HepG2 (cell line): ENCODE measurements around the gene PGC. TPM values are rescaled to one million over a fixed set of nuclear protein-coding genes. Genes with fewer than 3 reads are reported as not detected.

ENCODE experiments used
- BRD4 ChIP-seq: sonication (generic); formaldehyde crosslinking; IDR thresholded peaks from 2 replicates; pipeline ENCODE4 v1.4.0; 2020; ENCODE audit warnings: missing genetic modification reagents
- CBX2 ChIP-seq, 2 experiments: fragments of 200-600 bp in 1 of 2; sonication (generic); formaldehyde crosslinking in 1 of 2; IDR thresholded peaks; 2 replicates each; pipeline versions ENCODE4 v1.7.0 to v1.8.1; 2018 to 2022; ENCODE audit warnings: low read depth in 2 of 2, low read length in 1 of 2, mild to moderate bottlenecking in 1 of 2, missing genetic modification reagents in 1 of 2
- DNMT1 ChIP-seq: sonication (generic); formaldehyde crosslinking; IDR thresholded peaks from 2 replicates; pipeline ENCODE4 v1.5.1; 2020; ENCODE audit warnings: mild to moderate bottlenecking, missing genetic modification reagents
- GLMP ChIP-seq: sonication (generic); formaldehyde crosslinking; IDR thresholded peaks from 2 replicates; pipeline ENCODE4 v1.9.0; 2021; ENCODE audit warnings: missing genetic modification reagents, mild to moderate bottlenecking, borderline replicate concordance
- HCFC1 ChIP-seq: fragments of 150-350 bp; IDR thresholded peaks from 2 replicates; pipeline ENCODE4 v1.6.1; 2014; ENCODE audit warnings: low read depth, low read length
- IKZF1 ChIP-seq: fragments of 450-650 bp; IDR thresholded peaks from 2 replicates; pipeline ENCODE4 v1.7.1; 2016
- NCOA1 ChIP-seq: sonication (generic); formaldehyde crosslinking; IDR thresholded peaks from 2 replicates; pipeline ENCODE4 v1.9.0; 2021; ENCODE audit warnings: missing genetic modification reagents
- NFYB ChIP-seq: sonication (generic); formaldehyde crosslinking; IDR thresholded peaks from 2 replicates; pipeline ENCODE4 v1.4.0; 2020; ENCODE audit warnings: missing genetic modification reagents
- NONO ChIP-seq, 2 experiments: fragments of 450-650 bp in 1 of 2; sonication (generic) in 1 of 2; formaldehyde crosslinking in 1 of 2; IDR thresholded peaks in 1 of 2; conservative IDR thresholded peaks in 1 of 2; 2 replicates each; pipeline versions ENCODE4 v1.6.1 to v1.8.0; 2017 to 2022; ENCODE audit warnings: mild to moderate bottlenecking in 1 of 2, missing genetic modification reagents in 1 of 2, moderate library complexity in 1 of 2
- PLRG1 ChIP-seq: fragments of 450-650 bp; conservative IDR thresholded peaks from 2 replicates; pipeline ENCODE4 v1.6.1; 2016
- RARG ChIP-seq: sonication (generic); formaldehyde crosslinking; IDR thresholded peaks from 2 replicates; pipeline ENCODE4 v1.4.0; 2020; ENCODE audit warnings: low read depth, mild to moderate bottlenecking, missing genetic modification reagents
- REPIN1 ChIP-seq: sonication (generic); formaldehyde crosslinking; IDR thresholded peaks from 2 replicates; pipeline ENCODE4 v1.8.0; 2022; ENCODE audit warnings: missing genetic modification reagents, low read depth, mild to moderate bottlenecking, borderline replicate concordance
- RFX1 ChIP-seq: fragments of 450-650 bp; IDR thresholded peaks from 2 replicates; pipeline ENCODE4 v1.6.1; 2017
- SKIL ChIP-seq: sonication (generic); formaldehyde crosslinking; IDR thresholded peaks from 2 replicates; pipeline ENCODE4 v1.8.0; 2022; ENCODE audit warnings: missing genetic modification reagents, mild to moderate bottlenecking, moderate library complexity, borderline replicate concordance
- ZBTB7A ChIP-seq: sonication (generic); formaldehyde crosslinking; IDR thresholded peaks from 2 replicates; pipeline ENCODE4 v1.8.0; 2022; ENCODE audit warnings: mild to moderate bottlenecking, missing genetic modification reagents
- ZBTB8A ChIP-seq: sonication (generic); formaldehyde crosslinking; IDR thresholded peaks from 2 replicates; pipeline ENCODE4 v1.4.0; 2020; ENCODE audit warnings: mild to moderate bottlenecking, low read depth, missing genetic modification reagents, borderline replicate concordance
- ZFAT ChIP-seq: sonication (generic); formaldehyde crosslinking; conservative IDR thresholded peaks from 2 replicates; pipeline ENCODE4 v1.8.1; 2023; ENCODE audit warnings: missing genetic modification reagents, inconsistent platforms
- ZNF431 ChIP-seq: sonication (generic); formaldehyde crosslinking; IDR thresholded peaks from 2 replicates; pipeline ENCODE4 v1.9.0; 2022; ENCODE audit warnings: missing genetic modification reagents, low read depth, mild to moderate bottlenecking, borderline replicate concordance
- ZNF572 ChIP-seq: sonication (generic); formaldehyde crosslinking; IDR thresholded peaks from 2 replicates; pipeline ENCODE4 v1.5.1; 2020; ENCODE audit warnings: mild to moderate bottlenecking, missing genetic modification reagents
- polyA plus RNA-seq, 8 experiments: library from polyadenylated mRNA; depleted of rRNA in 3 of 8; stranded (reverse) in 7 of 8; unstranded in 1 of 8; fragments of >200 nt; fragmentation: Illumina TruSeq in 4 of 8; extraction: Trizol in 4 of 8; gene quantifications; 2 replicates each; pipeline versions ENCODE4 v1.2.1 to v1.2.3, GENCODE V29; 2011 to 2016; ENCODE audit warnings: low read depth in 4 of 8, missing spikeins in 1 of 8, mixed read lengths in 1 of 8; ENCODE audit not compliant: insufficient read depth in 1 of 8
- total RNA-seq, 5 experiments: library from RNA; depleted of rRNA; stranded (reverse); fragments of >200 nt; fragmentation: Illumina TruSeq; extraction: Trizol; gene quantifications; 2 replicates each; pipeline ENCODE4 v1.2.3, GENCODE V29; 2016; ENCODE audit warnings: low read depth in 1 of 5
- TF ChIP-seq, protein P1 (sequence below): sonication (generic); formaldehyde crosslinking; IDR thresholded peaks from 2 replicates; pipeline ENCODE4 v1.5.0; 2020; ENCODE audit warnings: mild to moderate bottlenecking, missing genetic modification reagents
- TF ChIP-seq, protein P2 (sequence below): sonication (generic); formaldehyde crosslinking; IDR thresholded peaks from 2 replicates; pipeline ENCODE4 v1.4.0; 2020; ENCODE audit warnings: mild to moderate bottlenecking, missing genetic modification reagents

Gene PGC
- total and polyA plus RNA-seq, 2 of the 13 experiments (the other 11 are each of a cell fraction or from before 2014, with no cell fraction given): 426 to 502 TPM

GRCh38 chr6:41735427-41736185 lies 11.6 kb downstream of the PGC start, which contains the start of gene TFEB (continued):
- TF ChIP-seq SKIL (CRISPR knock-in tag) (no peak), BRD4 (0 out of 2 replicates have a peak, but pooled peaks have one; percentile 52), REPIN1 (CRISPR knock-in tag) (peak; percentile 60; the same call in 1 of the 2 replicates), ZNF431 (CRISPR knock-in tag) (no peak), ZFAT (CRISPR knock-in tag) (no peak), CBX2 (IDR thresholded peaks at IDR 0.05; ENCODE audit: low read depth, low read length) (no peak), CBX2 (CRISPR knock-in tag; IDR thresholded peaks at IDR 0.05; ENCODE audit: low read depth) (no peak), PLRG1 (no peak), ZBTB8A (CRISPR knock-in tag) (0 out of 2 replicates have a peak, but pooled peaks have one; percentile 55), ZBTB7A (CRISPR knock-in tag) (peak; percentile 6; the same call in 1 of the 2 replicates), RARG (CRISPR knock-in tag) (no peak), GLMP (CRISPR knock-in tag) (no peak), HCFC1 (peak; percentile 99), RFX1 (peak; percentile 53), ZNF572 (peak; percentile 88; the same call in 1 of the 2 replicates), NCOA1 (CRISPR knock-in tag) (0 out of 2 replicates have a peak, but pooled peaks have one; percentile 43), IKZF1 (no peak), DNMT1 (CRISPR knock-in tag) (0 out of 2 replicates have a peak, but pooled peaks have one; percentile 72), NFYB (peak; percentile 43; the same call in 1 of the 2 replicates), NONO (IDR thresholded peaks at IDR 0.05) (no peak), NONO (CRISPR knock-in tag; conservative IDR thresholded peaks at IDR 0.05) (peak; percentile 88)
- TF ChIP-seq, protein P1, sequence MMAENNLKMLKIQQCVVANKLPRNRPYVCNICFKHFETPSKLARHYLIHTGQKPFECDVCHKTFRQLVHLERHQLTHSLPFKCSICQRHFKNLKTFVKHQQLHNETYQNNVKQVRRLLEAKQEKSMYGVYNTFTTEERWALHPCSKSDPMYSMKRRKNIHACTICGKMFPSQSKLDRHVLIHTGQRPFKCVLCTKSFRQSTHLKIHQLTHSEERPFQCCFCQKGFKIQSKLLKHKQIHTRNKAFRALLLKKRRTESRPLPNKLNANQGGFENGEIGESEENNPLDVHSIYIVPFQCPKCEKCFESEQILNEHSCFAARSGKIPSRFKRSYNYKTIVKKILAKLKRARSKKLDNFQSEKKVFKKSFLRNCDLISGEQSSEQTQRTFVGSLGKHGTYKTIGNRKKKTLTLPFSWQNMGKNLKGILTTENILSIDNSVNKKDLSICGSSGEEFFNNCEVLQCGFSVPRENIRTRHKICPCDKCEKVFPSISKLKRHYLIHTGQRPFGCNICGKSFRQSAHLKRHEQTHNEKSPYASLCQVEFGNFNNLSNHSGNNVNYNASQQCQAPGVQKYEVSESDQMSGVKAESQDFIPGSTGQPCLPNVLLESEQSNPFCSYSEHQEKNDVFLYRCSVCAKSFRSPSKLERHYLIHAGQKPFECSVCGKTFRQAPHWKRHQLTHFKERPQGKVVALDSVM (CRISPR knock-in tag): 0 out of 2 replicates have a peak, but pooled peaks have one; percentile 24
- TF ChIP-seq, protein P2, sequence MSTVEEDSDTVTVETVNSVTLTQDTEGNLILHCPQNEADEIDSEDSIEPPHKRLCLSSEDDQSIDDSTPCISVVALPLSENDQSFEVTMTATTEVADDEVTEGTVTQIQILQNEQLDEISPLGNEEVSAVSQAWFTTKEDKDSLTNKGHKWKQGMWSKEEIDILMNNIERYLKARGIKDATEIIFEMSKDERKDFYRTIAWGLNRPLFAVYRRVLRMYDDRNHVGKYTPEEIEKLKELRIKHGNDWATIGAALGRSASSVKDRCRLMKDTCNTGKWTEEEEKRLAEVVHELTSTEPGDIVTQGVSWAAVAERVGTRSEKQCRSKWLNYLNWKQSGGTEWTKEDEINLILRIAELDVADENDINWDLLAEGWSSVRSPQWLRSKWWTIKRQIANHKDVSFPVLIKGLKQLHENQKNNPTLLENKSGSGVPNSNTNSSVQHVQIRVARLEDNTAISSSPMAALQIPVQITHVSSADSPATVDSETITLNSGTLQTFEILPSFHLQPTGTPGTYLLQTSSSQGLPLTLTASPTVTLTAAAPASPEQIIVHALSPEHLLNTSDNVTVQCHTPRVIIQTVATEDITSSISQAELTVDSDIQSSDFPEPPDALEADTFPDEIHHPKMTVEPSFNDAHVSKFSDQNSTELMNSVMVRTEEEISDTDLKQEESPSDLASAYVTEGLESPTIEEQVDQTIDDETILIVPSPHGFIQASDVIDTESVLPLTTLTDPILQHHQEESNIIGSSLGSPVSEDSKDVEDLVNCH (CRISPR knock-in tag): no peak
